ENCODE measurements around the gene ABCC4. TPM values are rescaled to one million over a fixed set of nuclear protein-coding genes. Genes with fewer than 3 reads are reported as not detected.

Gene ABCC4
- total RNA-seq, 1 donor from 2014 or later: 9.0 TPM

GRCh38 chr13:95155093-95155492 is 146.2 kb downstream of the ABCC4 start:
- DNase-seq: no peak

GRCh38 chr13:95154413-95154886 is 146.8 kb downstream of the ABCC4 start:
- peak; percentile 48 for DNase-seq

- DNase-seq: peak; percentile 20
Observed at GRCh38 chr13:95153647-95154412, 147.4 kb downstream of the ABCC4 start.

- DNase-seq: no peak
Observed at GRCh38 chr13:95151942-95152587, 149.2 kb downstream of the ABCC4 start.

GRCh38 chr13:95150555-95150954 is 150.7 kb downstream of the ABCC4 start:
- no peak for DNase-seq

- peak; percentile 9 for DNase-seq
Observed at GRCh38 chr13:95146486-95146885, 154.8 kb downstream of the ABCC4 start.

GRCh38 chr13:95145587-95145986 is 155.7 kb downstream of the ABCC4 start:
- no peak for DNase-seq

- DNase-seq: no peak
Observed at GRCh38 chr13:95140502-95140901, 160.7 kb downstream of the ABCC4 start.

- DNase-seq: no peak
Observed at GRCh38 chr13:95138876-95139585, 162.2 kb downstream of the ABCC4 start.

GRCh38 chr13:95137096-95137495 is 164.2 kb downstream of the ABCC4 start:
- no peak for DNase-seq

GRCh38 chr13:95136638-95137037 is 164.6 kb downstream of the ABCC4 start:
- no peak for DNase-seq

- DNase-seq: no peak
Observed at GRCh38 chr13:95133498-95133897, 167.8 kb downstream of the ABCC4 start.

- DNase-seq: no peak
Observed at GRCh38 chr13:95129004-95129403, 172.2 kb downstream of the ABCC4 start.

- no peak for DNase-seq
Observed at GRCh38 chr13:95128045-95128643, 173.1 kb downstream of the ABCC4 start.

GRCh38 chr13:95124959-95125358 is 176.3 kb downstream of the ABCC4 start:
- no peak for DNase-seq

- no peak for DNase-seq
Observed at GRCh38 chr13:95123726-95124125, 177.5 kb downstream of the ABCC4 start.

GRCh38 chr13:95122063-95122462 is 179.2 kb downstream of the ABCC4 start:
- DNase-seq: no peak

GRCh38 chr13:95121516-95121915 is 179.7 kb downstream of the ABCC4 start:
- DNase-seq: no peak

- no peak for DNase-seq
Observed at GRCh38 chr13:95120650-95121049, 180.6 kb downstream of the ABCC4 start.

- no peak for DNase-seq
Observed at GRCh38 chr13:95118541-95119324, 182.5 kb downstream of the ABCC4 start.

- no peak for DNase-seq
Observed at GRCh38 chr13:95117092-95117491, 184.2 kb downstream of the ABCC4 start.

GRCh38 chr13:95115525-95115924 is 185.7 kb downstream of the ABCC4 start:
- no peak for DNase-seq

Data from skin of body (tissue), 2 donors.